Karpas-422 (cell line): ENCODE data around the gene C16orf89. TPM values are rescaled to one million over a fixed set of nuclear protein-coding genes. Genes with fewer than 3 reads are reported as not detected.

Experiments
- DNase-seq: peaks from one replicate; pipeline ENCODE4 v3.0.0-alpha.2; 2015
- H2AFZ ChIP-seq: fragments of 200-600 bp; sonication (generic); 2 replicates; pipeline ENCODE4 v1.6.1; 2014; ENCODE audit warnings: antibody characterized with exemption, low read length, mixed read lengths
- H3K27ac ChIP-seq: fragments of 200-600 bp; sonication (generic); 2 replicates; pipeline ENCODE4 v1.5.1; 2014; ENCODE audit warnings: mild to moderate bottlenecking, low read length, moderate library complexity
- H3K27me3 ChIP-seq: fragments of 200-600 bp; sonication (generic); 2 replicates; pipeline ENCODE4 v1.6.1; 2014; ENCODE audit warnings: low read length, mixed read lengths
- H3K36me3 ChIP-seq: fragments of 200-600 bp; sonication (generic); 2 replicates; pipeline ENCODE4 v1.6.1; 2014; ENCODE audit warnings: low read length, mixed read lengths; ENCODE audit not compliant: insufficient read depth
- H3K4me1 ChIP-seq: fragments of 200-600 bp; sonication (generic); 2 replicates; pipeline ENCODE4 v1.6.1; 2014; ENCODE audit warnings: mild to moderate bottlenecking, low read length, mixed read lengths
- H3K4me2 ChIP-seq: fragments of 200-600 bp; sonication (generic); 2 replicates; pipeline ENCODE4 v1.6.1; 2014; ENCODE audit warnings: low read length, low read depth, mild to moderate bottlenecking; ENCODE audit not compliant: poor library complexity, severe bottlenecking
- H3K4me3 ChIP-seq: fragments of 200-600 bp; sonication (generic); 2 replicates; pipeline ENCODE4 v1.5.1; 2014; ENCODE audit warnings: mild to moderate bottlenecking, antibody characterized with exemption, low read length, mixed read lengths
- H3K79me2 ChIP-seq: fragments of 200-600 bp; sonication (generic); 2 replicates; pipeline ENCODE4 v1.6.1; 2014; ENCODE audit warnings: mild to moderate bottlenecking, low read length, mixed read lengths
- H3K9ac ChIP-seq: fragments of 200-600 bp; sonication (generic); 2 replicates; pipeline ENCODE4 v1.6.0; 2014; ENCODE audit warnings: low read length
- H3K9me2 ChIP-seq: fragments of 200-600 bp; sonication (generic), shearing (Covaris generic); replicated peaks from 2 replicates; pipeline ENCODE4 v1.6.0; 2014; ENCODE audit warnings: mild to moderate bottlenecking, low read length, moderate library complexity; ENCODE audit not compliant: insufficient read depth
- H3K9me3 ChIP-seq: fragments of 300-700, 200-600 bp; sonication (generic); 2 replicates; pipeline ENCODE4 v1.6.1; 2014; ENCODE audit warnings: low read length, mixed read lengths
- H4K20me1 ChIP-seq: fragments of 200-600 bp; sonication (generic); 2 replicates; pipeline ENCODE4 v1.6.1; 2014; ENCODE audit warnings: mild to moderate bottlenecking, antibody characterized with exemption, low read length, low read depth; ENCODE audit not compliant: insufficient read depth
- total RNA-seq: library from RNA; depleted of rRNA; stranded (reverse); fragments of >200 nt; shearing (Covaris generic); gene quantifications from 2 replicates; pipeline ENCODE4 v1.2.3, GENCODE V29; 2014; ENCODE audit warnings: low replicate concordance; rRNA removed

The C16orf89 gene
- total RNA-seq, 1 experiment from 2014 or later, result not detected

DNA sequence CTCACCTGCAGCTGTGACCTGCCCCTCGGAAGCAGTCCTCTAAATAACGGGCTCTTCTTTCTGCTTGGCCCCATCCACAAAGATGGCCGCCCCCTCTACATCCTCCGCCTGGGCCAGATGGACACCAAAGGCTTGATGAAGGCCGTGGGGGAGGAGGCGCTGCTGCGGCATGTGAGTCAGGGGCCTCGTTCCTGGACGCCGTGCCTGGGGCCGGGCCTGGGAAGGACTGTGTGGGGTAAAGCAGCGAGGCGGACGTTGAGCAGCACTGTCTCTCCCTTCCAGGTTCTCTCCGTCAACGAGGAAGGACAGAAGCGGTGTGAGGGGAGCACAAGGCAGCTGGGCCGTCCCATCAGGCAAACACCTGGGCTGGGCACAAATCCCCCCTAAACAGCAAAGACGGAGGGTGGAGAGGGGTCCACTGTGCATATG lies 65.2 kb downstream of the C16orf89 start:
- Histone ChIP-seq H3K4me2 (no peak overlapping the region), H3K27ac (no peak overlapping the region), H2AFZ (no peak overlapping the region), H3K79me2 (no peaks in the 10 kb centered on the region), H4K20me1 (no peaks in the 10 kb centered on the region), H3K9ac (no peak overlapping the region), H3K4me1 (no peaks in the 10 kb centered on the region), H3K4me3 (no peak overlapping the region), H3K9me2 (no peaks in the 10 kb centered on the region), H3K36me3 (no peaks in the 10 kb centered on the region), H3K27me3 (no peaks in the 10 kb centered on the region), H3K9me3 (no peaks in the 10 kb centered on the region)
- no peak for DNase-seq

DNA sequence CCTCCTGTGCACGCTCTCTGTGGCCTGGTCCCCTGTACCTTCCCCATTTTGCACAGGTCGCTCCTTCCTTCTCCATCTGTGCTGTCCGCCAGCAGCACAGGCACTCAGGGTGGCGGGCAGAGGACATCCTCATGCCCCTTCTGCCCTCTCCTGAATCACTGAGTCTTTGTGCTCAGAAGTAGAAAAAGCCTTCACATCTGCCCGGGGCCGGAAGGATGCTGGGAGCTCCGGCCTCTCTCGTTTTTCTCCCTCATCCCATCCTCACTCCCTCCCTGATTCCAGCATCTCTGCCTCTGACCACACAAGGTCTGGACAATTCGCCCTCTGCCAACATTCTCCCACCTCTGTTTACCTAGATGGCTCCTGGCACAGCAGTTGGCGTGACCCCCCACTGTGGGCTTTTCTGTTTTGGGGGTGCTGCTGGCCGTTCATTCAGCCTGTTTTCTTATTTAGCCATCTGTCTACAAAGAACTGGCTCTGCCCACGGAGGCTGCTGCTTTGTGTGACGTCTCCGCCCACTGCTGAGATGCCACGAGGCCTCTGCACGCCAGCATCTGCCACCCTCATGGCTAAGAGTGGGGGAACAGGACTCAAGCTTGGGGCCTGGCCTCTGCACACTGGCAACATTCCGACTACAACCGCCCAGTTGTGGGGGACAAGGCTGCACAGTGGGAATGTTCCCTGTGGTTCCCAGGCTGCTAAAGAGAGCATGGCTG lies 70.9 kb downstream of the C16orf89 start:
- H4K20me1 ChIP-seq, result no peaks in the 10 kb centered on the region
- H3K27ac ChIP-seq, result no peak overlapping the region
- H3K79me2 ChIP-seq, result no peaks in the 10 kb centered on the region
- no peaks in the 10 kb centered on the region for H3K36me3 ChIP-seq
- no peak overlapping the region for H2AFZ ChIP-seq
- H3K9ac ChIP-seq, result no peak overlapping the region
- no peak overlapping the region for H3K4me2 ChIP-seq
- H3K9me2 ChIP-seq, result no peaks in the 10 kb centered on the region
- H3K9me3 ChIP-seq, result no peaks in the 10 kb centered on the region
- H3K4me1 ChIP-seq, result no peaks in the 10 kb centered on the region
- DNase-seq, result peak; percentile 19
- no peaks in the 10 kb centered on the region for H3K27me3 ChIP-seq
- no peak overlapping the region for H3K4me3 ChIP-seq

Other genes with a start within 250 kb of the C16orf89 start
- 23.4 and 45.8 TPM in 2 replicates for gene GLYR1, start 218.7 kb downstream of the C16orf89 start, total RNA-seq
- 21.7 and 27.3 TPM in 2 replicates for gene UBN1, start 218.5 kb downstream of the C16orf89 start, total RNA-seq
- gene PPL, start 128.8 kb downstream of the C16orf89 start, total RNA-seq, result not detected in 2 replicates
- gene SEC14L5, start 107.6 kb downstream of the C16orf89 start, total RNA-seq, result not detected in 2 replicates
- gene NAGPA, start 32.0 kb downstream of the C16orf89 start, total RNA-seq, result 12.6 and 19.3 TPM in 2 replicates
- 23.4 and 26.3 TPM in 2 replicates for gene ALG1, start 5.9 kb upstream of the C16orf89 start, total RNA-seq
- 16.6 and 17.6 TPM in 2 replicates for gene EEF2KMT, start 31.8 kb upstream of the C16orf89 start, total RNA-seq